ENCODE results near the gene CLNK. TPM values are rescaled to one million over a fixed set of nuclear protein-coding genes. Genes with fewer than 3 reads are reported as not detected.

CLNK gene
- polyA plus RNA-seq, 1 of the 3 experiments (the other 2 are of a cell fraction), result not detected

DNA sequence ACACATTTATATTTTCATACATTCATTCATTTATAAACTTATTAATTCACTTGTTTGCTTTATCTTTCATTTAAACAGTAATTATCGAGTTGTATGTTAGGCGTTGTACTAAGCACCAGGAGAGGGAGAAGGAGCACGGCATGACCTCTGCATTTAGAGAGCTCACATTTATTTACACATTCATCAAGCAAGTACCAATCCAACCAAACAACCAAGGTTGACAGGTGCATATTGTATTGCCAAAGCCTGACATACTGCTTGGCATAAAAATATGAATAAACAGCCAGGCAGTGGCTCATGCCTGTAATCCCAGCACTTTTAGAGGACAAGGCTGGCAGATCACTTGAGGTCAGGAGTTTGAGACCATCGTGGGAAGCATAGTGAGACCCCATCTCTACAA is 37.0 kb upstream of the CLNK start:
- TF ChIP-seq SIN3A (IDR thresholded peaks at IDR 0.05; ENCODE audit: borderline replicate concordance, low read depth, low read length) (no peak), FOXJ3 (CRISPR knock-in tag; IDR thresholded peaks at IDR 0.05) (no peak), POLR2AphosphoS5 (IDR thresholded peaks at IDR 0.05; ENCODE audit: low read depth, low read length) (no peak), TCF12 (IDR thresholded peaks at IDR 0.05) (no peak), JUND (IDR thresholded peaks at IDR 0.05) (no peak), EZH2phosphoT487 (IDR thresholded peaks at IDR 0.05; ENCODE audit: borderline replicate concordance, low read depth) (no peak), MEF2A (IDR thresholded peaks at IDR 0.05; ENCODE audit: borderline replicate concordance, low read depth) (no peak), YY1 (IDR thresholded peaks at IDR 0.05; ENCODE audit: low read depth) (no peak), SMC3 (IDR thresholded peaks at IDR 0.05; ENCODE audit: low read depth, low read length) (no peak), GATA2 (CRISPR knock-in tag; IDR thresholded peaks at IDR 0.05) (no peak), RFX5 (IDR thresholded peaks at IDR 0.05; ENCODE audit: low read length) (no peak), GABPA (IDR thresholded peaks at IDR 0.05; ENCODE audit: low read depth) (no peak), NFIC (IDR thresholded peaks at IDR 0.05; ENCODE audit: borderline replicate concordance) (no peak)
- TF ChIP-seq, protein P1, sequence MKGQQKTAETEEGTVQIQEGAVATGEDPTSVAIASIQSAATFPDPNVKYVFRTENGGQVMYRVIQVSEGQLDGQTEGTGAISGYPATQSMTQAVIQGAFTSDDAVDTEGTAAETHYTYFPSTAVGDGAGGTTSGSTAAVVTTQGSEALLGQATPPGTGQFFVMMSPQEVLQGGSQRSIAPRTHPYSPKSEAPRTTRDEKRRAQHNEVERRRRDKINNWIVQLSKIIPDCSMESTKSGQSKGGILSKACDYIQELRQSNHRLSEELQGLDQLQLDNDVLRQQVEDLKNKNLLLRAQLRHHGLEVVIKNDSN (IDR thresholded peaks at IDR 0.05; ENCODE audit: borderline replicate concordance, low read depth), result no peak
- TF ChIP-seq, protein P2, sequence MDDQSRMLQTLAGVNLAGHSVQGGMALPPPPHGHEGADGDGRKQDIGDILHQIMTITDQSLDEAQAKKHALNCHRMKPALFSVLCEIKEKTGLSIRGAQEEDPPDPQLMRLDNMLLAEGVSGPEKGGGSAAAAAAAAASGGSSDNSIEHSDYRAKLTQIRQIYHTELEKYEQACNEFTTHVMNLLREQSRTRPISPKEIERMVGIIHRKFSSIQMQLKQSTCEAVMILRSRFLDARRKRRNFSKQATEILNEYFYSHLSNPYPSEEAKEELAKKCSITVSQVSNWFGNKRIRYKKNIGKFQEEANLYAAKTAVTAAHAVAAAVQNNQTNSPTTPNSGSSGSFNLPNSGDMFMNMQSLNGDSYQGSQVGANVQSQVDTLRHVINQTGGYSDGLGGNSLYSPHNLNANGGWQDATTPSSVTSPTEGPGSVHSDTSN (IDR thresholded peaks at IDR 0.05), result no peak
- TF ChIP-seq, protein P3, sequence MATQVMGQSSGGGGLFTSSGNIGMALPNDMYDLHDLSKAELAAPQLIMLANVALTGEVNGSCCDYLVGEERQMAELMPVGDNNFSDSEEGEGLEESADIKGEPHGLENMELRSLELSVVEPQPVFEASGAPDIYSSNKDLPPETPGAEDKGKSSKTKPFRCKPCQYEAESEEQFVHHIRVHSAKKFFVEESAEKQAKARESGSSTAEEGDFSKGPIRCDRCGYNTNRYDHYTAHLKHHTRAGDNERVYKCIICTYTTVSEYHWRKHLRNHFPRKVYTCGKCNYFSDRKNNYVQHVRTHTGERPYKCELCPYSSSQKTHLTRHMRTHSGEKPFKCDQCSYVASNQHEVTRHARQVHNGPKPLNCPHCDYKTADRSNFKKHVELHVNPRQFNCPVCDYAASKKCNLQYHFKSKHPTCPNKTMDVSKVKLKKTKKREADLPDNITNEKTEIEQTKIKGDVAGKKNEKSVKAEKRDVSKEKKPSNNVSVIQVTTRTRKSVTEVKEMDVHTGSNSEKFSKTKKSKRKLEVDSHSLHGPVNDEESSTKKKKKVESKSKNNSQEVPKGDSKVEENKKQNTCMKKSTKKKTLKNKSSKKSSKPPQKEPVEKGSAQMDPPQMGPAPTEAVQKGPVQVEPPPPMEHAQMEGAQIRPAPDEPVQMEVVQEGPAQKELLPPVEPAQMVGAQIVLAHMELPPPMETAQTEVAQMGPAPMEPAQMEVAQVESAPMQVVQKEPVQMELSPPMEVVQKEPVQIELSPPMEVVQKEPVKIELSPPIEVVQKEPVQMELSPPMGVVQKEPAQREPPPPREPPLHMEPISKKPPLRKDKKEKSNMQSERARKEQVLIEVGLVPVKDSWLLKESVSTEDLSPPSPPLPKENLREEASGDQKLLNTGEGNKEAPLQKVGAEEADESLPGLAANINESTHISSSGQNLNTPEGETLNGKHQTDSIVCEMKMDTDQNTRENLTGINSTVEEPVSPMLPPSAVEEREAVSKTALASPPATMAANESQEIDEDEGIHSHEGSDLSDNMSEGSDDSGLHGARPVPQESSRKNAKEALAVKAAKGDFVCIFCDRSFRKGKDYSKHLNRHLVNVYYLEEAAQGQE (IDR thresholded peaks at IDR 0.05; ENCODE audit: low read depth, low read length), result no peak
- no peaks in the 10 kb centered on the region for H3K36me3 ChIP-seq (replicated peaks in 1 of 2; ENCODE audit: control insufficient read depth in 1 of 2, insufficient read depth in 2 of 2, low read length in 1 of 2)
- H3F3A ChIP-seq (replicated peaks; ENCODE audit: insufficient read depth), result no peaks in the 10 kb centered on the region
- H3K27ac ChIP-seq (ENCODE audit: low read depth in 2 of 2, low read length in 1 of 2), result no peak overlapping the region
- no peak overlapping the region for H3K9ac ChIP-seq
- 3% methylated on average over 4 of the region's 4 CpGs for WGBS (ENCODE audit: low lambda C conversion rate)
- H3K4me2 ChIP-seq, result no peak overlapping the region
- no peak overlapping the region for H2AFZ ChIP-seq (ENCODE audit: low read depth)
- H3K79me2 ChIP-seq (ENCODE audit: insufficient read depth), result no peaks in the 10 kb centered on the region
- H3K4me3 ChIP-seq (ENCODE audit: low read depth in 2 of 2, low read length in 1 of 2), result no peak overlapping the region
- CTCF ChIA-PET, result no interaction called here
- no peaks in the 10 kb centered on the region for H3K4me1 ChIP-seq (ENCODE audit: control insufficient read depth in 1 of 2, insufficient read depth in 2 of 2, low read depth in 1 of 2, low read length in 1 of 2)
- H3K9me2 ChIP-seq, result no peaks in the 10 kb centered on the region
- no peak for DNase-seq
- POLR2A ChIA-PET, result no interaction called here
- no peaks in the 10 kb centered on the region for H3K9me3 ChIP-seq
- no peaks in the 10 kb centered on the region for H4K20me1 ChIP-seq (ENCODE audit: insufficient read depth)
- no peaks in the 10 kb centered on the region for H3K27me3 ChIP-seq (ENCODE audit: insufficient read depth)
